ENCODE measurements around the gene DENND2C.

GRCh38 chr1:114703242-114703641, 33.4 kb upstream of the DENND2C start:
- TF ChIP-seq CTCF (conservative IDR thresholded peaks at IDR 0.05) (no peak), ZFX (IDR thresholded peaks at IDR 0.05) (no peak)

All from C4-2B (cell line).